ENCODE measurements around the gene KLF4. TPM values are rescaled to one million over a fixed set of nuclear protein-coding genes. Genes with fewer than 3 reads are reported as not detected.

Gene KLF4
- polyA plus RNA-seq, 1 donor (not counting 4 experiments of a cell fraction or from before 2014, with no cell fraction given): 37.1 TPM

DNA sequence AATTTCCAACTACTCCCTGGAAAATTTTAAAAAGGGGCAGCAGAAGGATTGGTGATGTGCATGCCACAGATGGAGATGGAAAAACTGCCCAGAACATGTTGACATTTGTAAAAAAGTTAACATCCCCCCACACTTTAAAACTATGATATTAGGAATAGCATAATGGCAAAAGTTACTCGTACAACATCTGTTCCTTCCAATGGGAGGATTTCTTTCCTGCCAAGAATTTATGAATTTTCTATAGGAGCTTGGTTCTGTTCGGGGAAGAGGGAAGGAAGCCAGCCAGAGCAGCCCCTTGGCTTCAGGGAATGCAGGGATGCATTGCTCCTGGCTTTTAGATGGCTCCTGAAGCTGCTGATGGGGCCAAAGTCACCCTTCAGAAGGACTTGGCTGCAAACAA is 22.7 kb downstream of the KLF4 start:
- Histone ChIP-seq H3K4me2 (ENCODE audit: control insufficient read depth, extremely low read depth, insufficient read depth, low read depth, low read length) (no peak overlapping the region), H3K9me3 (ENCODE audit: control insufficient read depth, low read depth, low read length) (no peaks in the 10 kb centered on the region), H2AFZ (ENCODE audit: control insufficient read depth, low read length) (no peak overlapping the region), H3K79me2 (ENCODE audit: control insufficient read depth, insufficient read depth, low read length) (no peaks in the 10 kb centered on the region), H3K9me1 (ENCODE audit: control insufficient read depth, extremely low read depth, insufficient read depth, low read length) (no peaks in the 10 kb centered on the region), H4K20me1 (ENCODE audit: control insufficient read depth, extremely low read depth, insufficient read depth, low read length) (no peaks in the 10 kb centered on the region), H3K4me1 (ENCODE audit: control insufficient read depth, extremely low read depth, insufficient read depth, low read length) (peaks cover 6% of the 10 kb centered on the region), H3K4me3 (ENCODE audit: control insufficient read depth in 2 of 3, extremely low read depth in 1 of 3, insufficient read depth in 2 of 3, low read depth in 1 of 3, low read length in 3 of 3) (no peak overlapping the region), H3K36me3 (ENCODE audit: control insufficient read depth in 2 of 2, extremely low read depth in 1 of 2, insufficient read depth in 2 of 2, low read length in 2 of 2) (no peaks in the 10 kb centered on the region), H3K9ac (ENCODE audit: control insufficient read depth, extremely low read depth, insufficient read depth, low read length) (no peak overlapping the region), H3K27ac (ENCODE audit: control insufficient read depth, insufficient read depth, low read length) (no peak overlapping the region), H3K27me3 (ENCODE audit: control insufficient read depth, extremely low read depth, insufficient read depth, low read length) (no peaks in the 10 kb centered on the region)
- TF ChIP-seq EZH2 (IDR thresholded peaks at IDR 0.05; ENCODE audit: low read length) (no peak), CTCF (optimal IDR thresholded peaks at IDR 0.05 in 1 of 3, IDR thresholded peaks at IDR 0.05 in 1 of 3, conservative IDR thresholded peaks at IDR 0.05 in 1 of 3; ENCODE audit: extremely low read depth in 1 of 3, insufficient read depth in 2 of 3, low read length in 3 of 3) (no peak)
- DNase-seq (ENCODE audit: low read depth, low spot score): no peak
- dilution Hi-C loops (cut with MboI; ENCODE audit: extremely low pct_ligation_motif_present, low sequenced_read_pairs): no loop called here
- no peak for FAIRE-seq

- peaks cover 6% of the 10 kb centered on the region for H3K4me1 ChIP-seq (ENCODE audit: control insufficient read depth, extremely low read depth, insufficient read depth, low read length)
- H3K79me2 ChIP-seq (ENCODE audit: control insufficient read depth, insufficient read depth, low read length): no peaks in the 10 kb centered on the region
- H3K36me3 ChIP-seq (ENCODE audit: control insufficient read depth in 2 of 2, extremely low read depth in 1 of 2, insufficient read depth in 2 of 2, low read length in 2 of 2): no peaks in the 10 kb centered on the region
- H3K4me2 ChIP-seq (ENCODE audit: control insufficient read depth, extremely low read depth, insufficient read depth, low read depth, low read length): peak overlapping the region; percentile 96
- H3K27me3 ChIP-seq (ENCODE audit: control insufficient read depth, extremely low read depth, insufficient read depth, low read length): no peaks in the 10 kb centered on the region
- no peaks in the 10 kb centered on the region for H3K9me3 ChIP-seq (ENCODE audit: control insufficient read depth, low read depth, low read length)
- dilution Hi-C loops (cut with MboI; ENCODE audit: extremely low pct_ligation_motif_present, low sequenced_read_pairs): no loop called here
- peak overlapping the region; percentile 78 for H3K9ac ChIP-seq (ENCODE audit: control insufficient read depth, extremely low read depth, insufficient read depth, low read length)
- peak overlapping the region; percentile 55 to 76 (median 75) for H3K4me3 ChIP-seq (ENCODE audit: control insufficient read depth in 2 of 3, extremely low read depth in 1 of 3, insufficient read depth in 2 of 3, low read depth in 1 of 3, low read length in 3 of 3)
- H3K9me1 ChIP-seq (ENCODE audit: control insufficient read depth, extremely low read depth, insufficient read depth, low read length): no peaks in the 10 kb centered on the region
- H2AFZ ChIP-seq (ENCODE audit: control insufficient read depth, low read length): peak overlapping the region; percentile 97
- H3K27ac ChIP-seq (ENCODE audit: control insufficient read depth, insufficient read depth, low read length): peak overlapping the region; percentile 52
- TF ChIP-seq CTCF (optimal IDR thresholded peaks at IDR 0.05 in 1 of 3, IDR thresholded peaks at IDR 0.05 in 1 of 3, conservative IDR thresholded peaks at IDR 0.05 in 1 of 3; ENCODE audit: extremely low read depth in 1 of 3, insufficient read depth in 2 of 3, low read length in 3 of 3) (peak; percentile 57 to 87 (median 84)), EZH2 (IDR thresholded peaks at IDR 0.05; ENCODE audit: low read length) (no peak)
- DNase-seq (ENCODE audit: low read depth, low spot score) (no peak), FAIRE-seq (no peak)
- no peaks in the 10 kb centered on the region for H4K20me1 ChIP-seq (ENCODE audit: control insufficient read depth, extremely low read depth, insufficient read depth, low read length)
Observed at GRCh38 chr9:107465467-107466451, 23.8 kb downstream of the KLF4 start.

Data from keratinocyte (primary cell).